Endothelial cell of umbilical vein (primary cell): Measurements from ENCODE around the gene SLC15A1. TPM values are rescaled to one million over a fixed set of nuclear protein-coding genes. Genes with fewer than 3 reads are reported as not detected.

ENCODE experiments used
- BruUV-seq: library from RNA; stranded (reverse); fragments of 400-500 nt; replicated peaks from 2 replicates; lab custom pipeline; 2021; lab: Mats Ljungman, UMichigan
- CTCF ChIA-PET: fragments of 300-600, 350-600 bp; sonication (Branson Sonifier 250); formaldehyde crosslinking; loops from one replicate; lab custom pipeline; 2021; ENCODE audit warnings: antibody characterized with exemption, inconsistent platforms; lab: Charles Lee
- POLR2A ChIA-PET: fragments of 300-600, 350-600 bp; sonication (Branson Sonifier 250); formaldehyde crosslinking; loops from one replicate; lab custom pipeline; 2021; ENCODE audit warnings: antibody characterized with exemption, inconsistent platforms; lab: Charles Lee
- DNase-seq: peaks from one replicate; pipeline ENCODE4 v3.0.0-alpha.2; 2011; ENCODE audit warnings: low read depth, low spot score
- FAIRE-seq: peaks from 2 replicates; lab custom pipeline; 2011; peaks lifted over from hg19 to GRCh38; lab: Jason Lieb, UNC
- H2AFZ ChIP-seq: 2 replicates; pipeline ENCODE4 v1.6.0; 2012; ENCODE audit warnings: low read depth, low read length, control low read depth, inconsistent platforms
- H3K27ac ChIP-seq: 2 replicates; pipeline ENCODE4 v1.5.1; 2011; ENCODE audit warnings: low read depth, mild to moderate bottlenecking, control low read depth, low read length, moderate library complexity; ENCODE audit not compliant: insufficient read depth
- H3K27me3 ChIP-seq, 2 experiments: 2 replicates each; pipeline versions ENCODE4 v1.6.0 to v1.6.1; 2011; ENCODE audit warnings: low read length in 2 of 2, mixed read lengths in 1 of 2; ENCODE audit not compliant: control insufficient read depth in 2 of 2, insufficient read depth in 2 of 2
- H3K36me3 ChIP-seq, 2 experiments: 2 replicates in 1 of 2; 3 replicates in 1 of 2; pipeline ENCODE4 v1.5.1; 2011; ENCODE audit warnings: low read length in 2 of 2, mild to moderate bottlenecking in 1 of 2, moderate library complexity in 1 of 2; ENCODE audit not compliant: control insufficient read depth in 2 of 2, insufficient read depth in 2 of 2; ENCODE audit errors: extremely low read depth in 1 of 2
- H3K4me1 ChIP-seq: 3 replicates; pipeline ENCODE4 v1.5.1; 2011; ENCODE audit warnings: mild to moderate bottlenecking, low read length; ENCODE audit not compliant: control insufficient read depth, insufficient read depth; ENCODE audit errors: extremely low read depth
- H3K4me2 ChIP-seq: 2 replicates; pipeline ENCODE4 v1.6.1; 2011; ENCODE audit warnings: low read length, control low read depth, mixed read lengths; ENCODE audit not compliant: insufficient read depth
- H3K4me3 ChIP-seq, 3 experiments: fragments of 200-600 bp in 1 of 3; sonication (generic), shearing (Covaris generic) in 1 of 3; replicated peaks in 1 of 3; 2 replicates each; pipeline ENCODE4 v1.5.1; 2011 to 2016; ENCODE audit warnings: control low read depth in 3 of 3, low read length in 3 of 3, mild to moderate bottlenecking in 2 of 3, inconsistent platforms in 1 of 3, low read depth in 1 of 3, moderate library complexity in 1 of 3; ENCODE audit not compliant: insufficient read depth in 1 of 3
- H3K79me2 ChIP-seq: 2 replicates; pipeline ENCODE4 v1.6.0; 2012; ENCODE audit warnings: low read length, inconsistent platforms; ENCODE audit not compliant: control insufficient read depth, insufficient read depth
- H3K9ac ChIP-seq: replicated peaks from 2 replicates; pipeline ENCODE3; 2011; ENCODE audit warnings: low read length, control low read depth; ENCODE audit not compliant: insufficient read depth; ENCODE audit errors: extremely low read depth
- H3K9me1 ChIP-seq: replicated peaks from 3 replicates; pipeline ENCODE4 v1.6.0; 2011; ENCODE audit warnings: mild to moderate bottlenecking, low read length; ENCODE audit not compliant: control insufficient read depth, insufficient read depth; ENCODE audit errors: extremely low read depth
- H3K9me3 ChIP-seq: replicated peaks from 2 replicates; pipeline ENCODE4 v1.5.1; 2012; ENCODE audit warnings: low read length, inconsistent platforms; ENCODE audit not compliant: control insufficient read depth, insufficient read depth
- H4K20me1 ChIP-seq: replicated peaks from 2 replicates; pipeline ENCODE3; 2011; ENCODE audit warnings: mild to moderate bottlenecking, low read length; ENCODE audit not compliant: control insufficient read depth, insufficient read depth; ENCODE audit errors: extremely low read depth
- CTCF ChIP-seq, 2 donors: IDR thresholded peaks; 1 replicate in 1 of 2; 2 replicates in 1 of 2; pipeline ENCODE4 v1.5.1; 2011; ENCODE audit warnings: low read length in 2 of 2, mild to moderate bottlenecking in 2 of 2, moderate library complexity in 2 of 2, control low read depth in 1 of 2, inconsistent platforms in 1 of 2, low read depth in 1 of 2; ENCODE audit not compliant: insufficient read depth in 1 of 2; ENCODE audit errors: extremely low read depth in 1 of 2
- EZH2 ChIP-seq: IDR thresholded peaks from 2 replicates; pipeline ENCODE4 v1.6.1; 2012; ENCODE audit warnings: borderline replicate concordance, low read depth, mild to moderate bottlenecking, moderate library complexity, low read length, inconsistent platforms; ENCODE audit not compliant: severe bottlenecking
- FOS ChIP-seq: IDR thresholded peaks from 2 replicates; pipeline ENCODE4 v1.6.1; 2011; ENCODE audit warnings: mild to moderate bottlenecking, low read length, moderate library complexity, borderline replicate concordance; ENCODE audit not compliant: insufficient read depth
- GATA2 ChIP-seq: IDR thresholded peaks from 2 replicates; pipeline ENCODE4 v1.7.0; 2011; ENCODE audit warnings: low read depth, mild to moderate bottlenecking, moderate library complexity, mixed read lengths, low read length; ENCODE audit not compliant: insufficient read length, insufficient read depth
- MAX ChIP-seq: IDR thresholded peaks from 2 replicates; pipeline ENCODE4 v1.6.1; 2011; ENCODE audit not compliant: insufficient read depth, insufficient read length
- MYC ChIP-seq: IDR thresholded peaks from one replicate; pipeline ENCODE4 v1.6.1; 2011; ENCODE audit warnings: mild to moderate bottlenecking, low read depth, low read length
- POLR2AphosphoS5 ChIP-seq: IDR thresholded peaks from 2 replicates; pipeline ENCODE4 v1.6.1; 2012; ENCODE audit warnings: low read depth, mild to moderate bottlenecking, control low read depth, low read length, moderate library complexity; ENCODE audit not compliant: insufficient read depth
- dilution Hi-C: fragments of 300-500 bp; cut with MboI; formaldehyde crosslinking; loops from one replicate; pipeline ENCODE4 v1.15.0; 2019; ENCODE audit warnings: low sequenced_read_pairs; ENCODE audit not compliant: extremely low pct_ligation_motif_present
- intact Hi-C: fragments of 100-400 bp; cut with micrococcal nuclease; formaldehyde crosslinking; loops from one replicate; pipeline ENCODE4 v1.10.0; 2022
- polyA plus RNA-seq, 4 experiments: library from polyadenylated mRNA; depleted of rRNA in 3 of 4; stranded (reverse) in 3 of 4; unstranded in 1 of 4; fragments of >200 nt; gene quantifications; 2 replicates each; pipeline versions ENCODE4 v1.2.1 to v1.2.3, GENCODE V29; 2011 to 2012; ENCODE audit warnings: missing spikeins in 1 of 4
- total RNA-seq: library from RNA; stranded (reverse); gene quantifications from 2 replicates; pipeline ENCODE4 v1.2.3, GENCODE V29; 2021

The SLC15A1 gene
- total and polyA plus RNA-seq, 2 donors (not counting 3 experiments of a cell fraction or from before 2014, with no cell fraction given) = not detected

GRCh38 chr13:98707281-98707999, 45.0 kb downstream of the SLC15A1 start:
- intact Hi-C loops (no loop called here), dilution Hi-C loops (no loop called here)
- ChIA-PET CTCF (interaction anchor here (0.7 kb wide), 1 partner anchor 657 kb away, joined by 5 read pairs; no protein-coding TSS in a partner anchor), POLR2A (no interaction called here)
- H4K20me1 ChIP-seq = no peaks in the 10 kb centered on the region
- no peaks in the 10 kb centered on the region for H3K36me3 ChIP-seq
- H3K4me2 ChIP-seq = no peak overlapping the region
- no peak overlapping the region for H3K4me3 ChIP-seq
- FAIRE-seq = no peak
- DNase-seq = no peak
- H3K27me3 ChIP-seq = peaks cover 8 to 11% of the 10 kb centered on the region in 2 experiments
- TF ChIP-seq GATA2 = no peak
- no peaks in the 10 kb centered on the region for H3K79me2 ChIP-seq
- no TSS peak for BruUV-seq
- H3K9ac ChIP-seq = no peak overlapping the region
- no peaks in the 10 kb centered on the region for H3K9me1 ChIP-seq
- no peak overlapping the region for H3K27ac ChIP-seq
- no peaks in the 10 kb centered on the region for H3K4me1 ChIP-seq
- H3K9me3 ChIP-seq = no peaks in the 10 kb centered on the region
- no peak overlapping the region for H2AFZ ChIP-seq

GRCh38 chr13:98706446-98707110, 45.9 kb downstream of the SLC15A1 start:
- POLR2A ChIA-PET = no interaction called here
- FAIRE-seq (no peak), DNase-seq (no peak)
- TF ChIP-seq FOS = no peak
- no peak for TF ChIP-seq MYC
- TF ChIP-seq EZH2 = no peak
- TF ChIP-seq POLR2AphosphoS5 = no peak
- no peak for TF ChIP-seq CTCF (IDR thresholded peaks at IDR 0.05; ENCODE audit: extremely low read depth in 1 of 2, insufficient read depth in 1 of 2, low read depth in 1 of 2, low read length in 2 of 2)
- no peak for TF ChIP-seq MAX
- H3K27me3 ChIP-seq = peaks cover 5 to 12% of the 10 kb centered on the region in 2 experiments
- H3K4me2 ChIP-seq = no peak overlapping the region
- BruUV-seq = no TSS peak
- no peaks in the 10 kb centered on the region for H3K79me2 ChIP-seq
- H3K9me3 ChIP-seq = no peaks in the 10 kb centered on the region
- H3K9ac ChIP-seq = no peak overlapping the region
- no peak overlapping the region for H2AFZ ChIP-seq
- no peaks in the 10 kb centered on the region for H3K9me1 ChIP-seq
- dilution Hi-C loops = no loop called here
- no peaks in the 10 kb centered on the region for H3K36me3 ChIP-seq
- H4K20me1 ChIP-seq = no peaks in the 10 kb centered on the region
- H3K4me1 ChIP-seq = no peaks in the 10 kb centered on the region
- intact Hi-C loops = no loop called here
- CTCF ChIA-PET = interaction anchor here (1.4 kb wide), 1 partner anchor 11 kb away, joined by 4 read pairs; no protein-coding TSS in a partner anchor
- H3K27ac ChIP-seq = no peak overlapping the region
- no peak overlapping the region for H3K4me3 ChIP-seq
